GM20000 (cell line): ENCODE data around the gene NPL.

Source experiments
- DNase-seq: peaks from one replicate; pipeline ENCODE4 v3.0.0; 2012; ENCODE audit warnings: low spot score
- TF ChIP-seq, protein P1 (sequence below): IDR thresholded peaks from 2 replicates; pipeline ENCODE4 v1.5.1; 2012; ENCODE audit warnings: mild to moderate bottlenecking, control low read depth; ENCODE audit errors: extremely low read depth, missing control alignments

The NPL gene

DNA sequence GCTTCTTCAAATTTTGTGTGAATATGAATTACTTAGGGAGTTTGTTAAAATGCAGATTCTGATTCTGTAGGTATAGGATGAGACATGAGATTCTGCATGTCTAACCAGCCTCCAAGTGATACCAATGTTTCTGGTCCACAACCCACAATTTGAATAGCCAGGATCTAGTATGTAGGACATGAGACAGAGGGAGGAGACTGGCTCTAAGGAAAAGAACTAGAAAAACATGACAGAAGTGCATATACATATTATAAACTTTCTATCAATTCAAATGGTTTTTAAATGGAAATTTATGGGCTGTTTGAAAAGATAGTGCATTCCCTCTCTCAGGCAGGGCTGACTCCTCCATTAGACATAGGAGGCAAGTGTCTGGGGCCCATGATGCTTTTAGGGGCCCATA lies 33.9 kb upstream of the NPL start:
- TF ChIP-seq, protein P1, sequence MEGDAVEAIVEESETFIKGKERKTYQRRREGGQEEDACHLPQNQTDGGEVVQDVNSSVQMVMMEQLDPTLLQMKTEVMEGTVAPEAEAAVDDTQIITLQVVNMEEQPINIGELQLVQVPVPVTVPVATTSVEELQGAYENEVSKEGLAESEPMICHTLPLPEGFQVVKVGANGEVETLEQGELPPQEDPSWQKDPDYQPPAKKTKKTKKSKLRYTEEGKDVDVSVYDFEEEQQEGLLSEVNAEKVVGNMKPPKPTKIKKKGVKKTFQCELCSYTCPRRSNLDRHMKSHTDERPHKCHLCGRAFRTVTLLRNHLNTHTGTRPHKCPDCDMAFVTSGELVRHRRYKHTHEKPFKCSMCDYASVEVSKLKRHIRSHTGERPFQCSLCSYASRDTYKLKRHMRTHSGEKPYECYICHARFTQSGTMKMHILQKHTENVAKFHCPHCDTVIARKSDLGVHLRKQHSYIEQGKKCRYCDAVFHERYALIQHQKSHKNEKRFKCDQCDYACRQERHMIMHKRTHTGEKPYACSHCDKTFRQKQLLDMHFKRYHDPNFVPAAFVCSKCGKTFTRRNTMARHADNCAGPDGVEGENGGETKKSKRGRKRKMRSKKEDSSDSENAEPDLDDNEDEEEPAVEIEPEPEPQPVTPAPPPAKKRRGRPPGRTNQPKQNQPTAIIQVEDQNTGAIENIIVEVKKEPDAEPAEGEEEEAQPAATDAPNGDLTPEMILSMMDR, result no peak
- DNase-seq, result no peak

DNA sequence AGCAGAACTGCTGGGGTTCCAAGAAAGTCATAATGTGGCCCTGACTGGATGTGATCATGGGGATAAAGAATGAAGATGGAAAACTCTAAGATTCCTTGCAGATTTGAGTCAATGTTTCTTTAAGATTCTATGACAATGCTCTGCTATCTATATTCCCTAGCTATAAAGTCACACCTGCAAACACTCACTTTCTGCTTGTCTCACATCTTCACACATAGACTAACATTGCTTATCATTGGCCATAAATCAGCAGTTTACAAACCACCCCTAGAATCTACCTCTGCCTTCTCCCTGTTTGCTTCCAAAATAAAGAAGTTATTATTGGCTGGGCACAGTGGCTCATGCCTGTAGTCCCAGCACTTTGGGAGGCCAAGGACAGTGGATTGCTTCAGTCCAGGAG lies 33.1 kb upstream of the NPL start:
- TF ChIP-seq, protein P1, result no peak
- no peak for DNase-seq

DNA sequence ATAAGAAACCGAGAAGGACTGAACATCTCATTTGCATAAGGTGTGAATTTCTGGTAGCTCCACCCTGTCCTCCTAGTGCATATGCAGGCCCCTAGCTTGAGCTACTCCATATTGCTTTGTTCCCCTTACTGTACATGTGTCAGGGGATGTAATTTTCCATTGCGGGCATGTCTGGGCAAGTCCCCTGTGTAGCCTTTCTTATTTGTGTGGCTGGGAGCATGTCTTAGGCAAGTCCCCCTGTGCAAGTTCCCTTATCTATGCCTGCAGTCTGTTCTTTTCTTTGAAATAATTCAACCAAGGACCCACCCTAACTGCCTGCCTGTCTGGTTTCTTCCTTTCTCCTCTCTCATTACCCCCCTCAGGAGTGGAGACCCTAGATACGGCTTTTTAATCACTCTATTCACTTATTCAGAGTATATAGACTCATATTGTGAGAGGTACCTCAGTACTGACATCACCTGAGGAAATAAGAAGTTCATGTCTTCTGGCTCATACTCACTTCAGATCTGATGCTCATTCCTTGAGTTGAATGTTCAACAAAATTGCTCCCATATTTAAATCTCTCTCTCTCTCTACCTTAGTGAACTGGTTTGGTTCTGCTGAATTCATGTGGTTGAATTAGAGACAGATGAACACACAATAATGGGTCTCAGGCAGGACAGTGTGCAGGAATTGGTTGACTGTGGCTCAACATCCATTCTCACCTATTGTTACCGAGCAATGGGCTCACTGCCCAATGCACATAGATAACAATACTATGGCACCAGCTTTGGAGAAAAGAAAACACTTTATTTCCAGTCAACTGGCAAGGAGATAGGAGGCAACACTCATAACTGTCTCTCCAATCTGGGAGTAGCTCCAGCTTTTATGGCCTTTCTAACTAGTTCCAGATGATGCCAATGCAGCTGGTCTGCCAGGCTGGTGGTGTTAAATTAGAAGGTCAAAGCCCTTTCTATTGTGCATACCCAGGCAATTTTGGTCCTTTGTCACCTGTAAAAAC lies 27.9 kb upstream of the NPL start:
- TF ChIP-seq, protein P1, result no peak
- DNase-seq, result no peak

DNA sequence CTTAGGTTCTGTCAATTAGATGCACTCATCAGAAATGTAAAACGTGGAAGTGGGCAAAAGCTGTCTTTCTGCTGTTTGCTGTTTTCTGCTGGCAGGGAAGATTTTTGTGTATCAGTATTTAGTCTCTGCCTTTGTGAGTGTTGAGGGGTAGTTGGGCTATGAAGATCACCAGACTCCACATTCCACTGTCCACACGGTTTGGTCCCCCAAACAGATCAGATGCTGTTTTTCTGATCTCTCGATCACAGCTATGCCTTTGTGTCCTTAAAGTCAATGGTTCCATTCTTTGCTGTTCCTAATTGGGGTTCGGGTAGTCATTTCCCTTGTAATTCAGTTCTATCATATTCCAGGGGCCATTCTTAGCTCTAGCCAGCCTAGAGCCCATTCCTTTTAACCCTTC lies 27.0 kb upstream of the NPL start:
- TF ChIP-seq, protein P1, result no peak
- no peak for DNase-seq

DNA sequence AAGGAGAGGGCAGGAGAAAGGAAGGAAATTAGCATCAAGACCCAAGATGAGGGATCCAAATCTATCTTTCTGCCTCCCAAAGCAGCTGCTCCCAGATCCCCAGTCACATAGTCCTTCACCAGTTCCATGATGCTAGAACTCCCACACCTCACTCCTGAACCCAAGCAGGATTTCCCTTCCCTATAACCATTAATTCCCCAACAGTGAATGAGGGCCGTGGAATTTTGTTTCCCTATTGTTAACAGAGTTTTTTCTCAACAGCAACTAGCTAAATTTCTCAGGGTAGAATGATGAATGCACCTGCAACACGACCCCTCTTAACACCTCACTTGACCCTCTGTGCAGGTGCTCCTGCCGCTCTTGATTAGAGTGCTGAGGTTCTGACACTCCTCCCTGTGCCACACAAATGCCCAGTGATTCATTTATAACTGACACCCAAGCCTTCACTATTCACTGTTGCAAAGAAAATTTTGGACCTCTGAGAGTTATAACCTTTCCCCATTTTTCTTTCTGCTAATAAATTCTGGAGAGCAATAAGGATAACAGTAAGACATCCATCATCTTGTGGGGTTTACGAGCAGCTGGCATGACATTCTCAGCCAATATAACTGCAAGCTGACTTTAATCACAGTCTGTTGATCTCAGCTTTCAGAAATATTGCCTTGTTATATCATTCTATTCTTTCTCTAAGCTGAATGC lies 25.4 kb upstream of the NPL start:
- DNase-seq, result no peak
- TF ChIP-seq, protein P1, result no peak

DNA sequence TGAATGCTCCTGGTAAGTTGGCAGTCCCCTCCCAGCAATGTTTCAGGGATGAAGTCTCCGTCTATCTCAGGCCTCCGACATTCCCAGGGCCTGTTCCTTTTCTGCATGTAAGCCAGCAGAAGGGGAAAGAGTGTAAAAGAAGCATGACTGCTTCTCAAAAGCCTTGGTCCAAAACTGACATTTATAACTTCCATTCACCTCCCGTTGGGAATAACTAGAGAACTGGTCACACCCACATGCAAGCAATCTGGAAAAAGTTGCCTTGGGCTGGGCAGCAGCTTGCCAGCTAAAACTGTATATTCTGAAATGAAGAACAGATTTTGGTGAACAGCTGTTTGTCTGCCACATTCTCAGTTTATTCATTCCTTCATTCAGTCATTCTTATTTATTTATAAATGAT lies 24.2 kb upstream of the NPL start:
- TF ChIP-seq, protein P1, result no peak
- no peak for DNase-seq

DNA sequence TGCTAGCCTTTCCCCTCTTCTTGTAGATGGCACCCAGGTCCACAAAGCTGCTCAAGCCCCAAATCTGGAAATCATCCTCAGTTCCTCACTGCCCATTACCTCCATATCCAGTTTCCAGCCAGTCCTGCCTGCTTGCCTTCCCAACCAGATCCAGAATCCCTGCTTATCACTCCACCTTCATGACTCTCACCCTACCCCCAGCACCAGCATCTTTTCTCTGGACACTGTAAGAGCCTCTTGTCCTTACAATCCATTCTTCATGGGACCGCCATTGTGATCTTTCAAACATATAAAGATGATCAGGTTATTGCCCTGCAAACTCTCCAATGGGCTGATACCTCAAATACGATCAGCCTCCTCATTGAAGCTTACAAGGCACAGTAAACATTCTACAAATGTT lies 23.5 kb upstream of the NPL start:
- TF ChIP-seq, protein P1, result no peak
- no peak for DNase-seq
